ENCODE measurements around the gene UCK1. TPM values are rescaled to one million over a fixed set of nuclear protein-coding genes. Genes with fewer than 3 reads are reported as not detected.
"Not testable (repeated sequence)": the region's sequence is repeated elsewhere in the genome, so short reads cannot be mapped to it uniquely, and the experiment has no call there.

Gene UCK1
- total and polyA plus RNA-seq, 8 donors, result 9.9 to 143 (median 31.6) TPM

DNA sequence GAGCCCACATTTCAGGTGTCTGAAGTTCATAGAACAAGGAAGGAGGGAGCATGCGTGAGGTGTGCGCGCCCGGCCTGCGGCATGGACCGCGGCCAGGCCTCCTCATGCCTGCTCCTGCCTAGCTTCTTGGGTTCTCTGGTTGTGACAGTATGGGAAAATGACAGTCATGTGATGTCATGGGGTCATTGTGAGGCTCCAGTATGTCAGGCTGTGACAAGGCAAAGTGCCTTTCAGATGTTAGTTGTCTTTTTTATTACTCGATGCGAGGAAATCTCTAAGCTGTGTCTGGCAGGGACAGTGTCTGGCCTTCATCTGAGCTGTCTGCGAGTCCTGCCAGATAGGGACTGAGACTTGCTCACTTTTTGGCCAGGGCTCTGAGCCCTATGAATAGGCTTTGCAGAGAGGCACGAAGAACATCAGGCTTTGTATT is 13.3 kb downstream of the UCK1 start:
- WGBS, 5 donors, result 76 to 97% (median 93%) methylated on average over 11 of the region's 11 CpGs
- H3K27ac ChIP-seq, result peak overlapping the region in 3 of 5 donors; percentile 23 to 65 (median 27)
- TF ChIP-seq POLR2A (IDR thresholded peaks at IDR 0.05) (no peak), POLR2AphosphoS5 (IDR thresholded peaks at IDR 0.05) (peak in 1 of 3 donors; percentile 75)
- intact Hi-C loops (cut with DNase I; ENCODE audit: low total_unique reads), result no loop called here
- no peaks in the 10 kb centered on the region for H3K27me3 ChIP-seq
- H3K4me3 ChIP-seq, result no peak overlapping the region
- H3K9me3 ChIP-seq, result no peaks in the 10 kb centered on the region
- DNase-seq, result peak in 1 of 2 donors; percentile 39
- peaks cover 67 to 100% (median 99%) of the 10 kb centered on the region in 4 donors for H3K36me3 ChIP-seq
- peaks cover 0 to 13% (median 0%) of the 10 kb centered on the region in 4 donors for H3K4me1 ChIP-seq

- H3K4me1 ChIP-seq, result peaks cover 0 to 13% (median 0%) of the 10 kb centered on the region in 4 donors
- 93 to 98% (median 96%) methylated on average over 9 of the region's 9 CpGs for WGBS, 5 donors
- intact Hi-C loops (cut with DNase I; ENCODE audit: low total_unique reads), result no loop called here
- TF ChIP-seq POLR2A (IDR thresholded peaks at IDR 0.05), result no peak
- H3K27me3 ChIP-seq, result no peaks in the 10 kb centered on the region
- no peaks in the 10 kb centered on the region for H3K9me3 ChIP-seq
- peaks cover 59 to 100% (median 99%) of the 10 kb centered on the region in 4 donors for H3K36me3 ChIP-seq
- no peak for DNase-seq
- H3K4me3 ChIP-seq, result no peak overlapping the region
- peak overlapping the region in 1 of 5 donors; percentile 65 for H3K27ac ChIP-seq
These were observed 14.1 kb downstream of the UCK1 start for GRCh38 chr9:131516930-131517329.

GRCh38 chr9:131516100-131516499 is 15.0 kb downstream of the UCK1 start:
- Histone ChIP-seq H3K4me1 (peaks cover 0 to 13% (median 4%) of the 10 kb centered on the region in 4 donors), H3K27me3 (no peaks in the 10 kb centered on the region), H3K36me3 (peaks cover 53 to 100% (median 99%) of the 10 kb centered on the region in 4 donors), H3K9me3 (no peaks in the 10 kb centered on the region), H3K4me3 (no peak overlapping the region), H3K27ac (no peak overlapping the region)
- no peak for TF ChIP-seq POLR2A (IDR thresholded peaks at IDR 0.05)
- no peak for TF ChIP-seq POLR2AphosphoS5 (IDR thresholded peaks at IDR 0.05)
- no peak for TF ChIP-seq CTCF (IDR thresholded peaks at IDR 0.05)
- no peak for TF ChIP-seq EP300 (IDR thresholded peaks at IDR 0.05)
- WGBS, 5 donors, result 79 to 91% (median 83%) methylated on average over 6 to 15 of the region's 15 CpGs
- intact Hi-C loops (cut with DNase I; ENCODE audit: low total_unique reads), result no loop called here
- DNase-seq, result no peak

GRCh38 chr9:131515559-131516031 is 15.5 kb downstream of the UCK1 start:
- H3K4me1 ChIP-seq, result peaks cover 0 to 13% (median 4%) of the 10 kb centered on the region in 4 donors
- intact Hi-C loops (cut with DNase I; ENCODE audit: low total_unique reads); DNase-seq; H3K4me3 ChIP-seq; H3K27me3 ChIP-seq; H3K9me3 ChIP-seq; H3K27ac ChIP-seq: not testable (repeated sequence)
- WGBS, 5 donors, result 80 to 88% (median 84%) methylated on average over 7 to 12 of the region's 12 CpGs
- peaks cover 53 to 100% (median 99%) of the 10 kb centered on the region in 4 donors for H3K36me3 ChIP-seq

DNA sequence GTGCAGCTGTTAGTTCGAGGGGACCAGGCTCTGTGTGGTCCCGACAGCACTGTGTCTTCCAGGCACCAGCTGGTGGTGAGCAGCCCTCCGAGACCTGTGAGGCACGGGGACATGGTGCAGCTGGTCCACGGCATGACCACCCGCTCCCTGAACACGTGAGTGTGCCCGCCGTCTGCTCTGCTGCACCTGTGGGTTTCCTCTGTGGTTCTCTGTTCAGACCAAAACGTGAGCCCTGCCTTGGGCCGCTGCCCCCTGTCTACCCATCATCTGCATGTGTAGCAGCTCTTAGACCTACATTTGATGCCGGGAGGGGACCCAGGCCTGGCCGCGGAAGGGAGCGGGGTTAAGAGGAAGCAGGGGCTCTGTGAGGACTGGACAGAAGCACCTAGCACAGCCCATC is 17.9 kb downstream of the UCK1 start:
- no peak for DNase-seq
- Histone ChIP-seq H3K36me3 (peaks cover 34 to 95% (median 95%) of the 10 kb centered on the region in 4 donors), H3K4me1 (peaks cover 0 to 9% (median 4%) of the 10 kb centered on the region in 4 donors), H3K27me3 (no peaks in the 10 kb centered on the region), H3K4me3 (no peak overlapping the region), H3K27ac (no peak overlapping the region), H3K9me3 (no peaks in the 10 kb centered on the region)
- TF ChIP-seq POLR2A (IDR thresholded peaks at IDR 0.05), result no peak
- no peak for TF ChIP-seq EP300 (IDR thresholded peaks at IDR 0.05)
- WGBS, 5 donors, result 89 to 95% (median 91%) methylated on average over 15 of the region's 15 CpGs
- intact Hi-C loops (cut with DNase I; ENCODE audit: low total_unique reads), result no loop called here

DNA sequence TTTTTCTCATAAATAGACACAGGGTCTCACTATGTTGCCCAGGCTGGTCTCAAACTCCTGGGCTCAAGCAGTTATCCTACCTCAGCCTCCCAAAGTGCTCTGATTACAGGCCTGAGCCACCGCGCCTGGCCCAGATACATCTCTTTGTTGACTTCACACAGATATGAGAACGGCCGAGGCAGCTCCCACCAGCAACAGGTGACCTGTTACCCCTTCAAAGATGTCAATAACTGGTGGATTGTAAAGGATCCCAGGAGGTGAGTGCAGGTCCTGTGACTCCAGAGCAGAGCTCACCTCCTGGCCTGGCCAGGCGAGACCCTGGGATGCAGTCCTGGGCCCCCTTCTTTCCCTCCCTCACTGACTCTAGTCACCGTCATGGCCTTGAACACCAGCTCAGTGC is 19.2 kb downstream of the UCK1 start:
- WGBS, 5 donors, result 70 to 90% (median 79%) methylated on average over 5 to 6 of the region's 6 CpGs
- peaks cover 31 to 95% (median 91%) of the 10 kb centered on the region in 4 donors for H3K36me3 ChIP-seq
- intact Hi-C loops (cut with DNase I; ENCODE audit: low total_unique reads), result no loop called here

More for the DNA sequence above, 19.2 kb downstream of the UCK1 start:
- Histone ChIP-seq H3K4me3 (no peak overlapping the region), H3K4me1 (peaks cover 0 to 8% (median 0%) of the 10 kb centered on the region in 4 donors), H3K27me3 (no peaks in the 10 kb centered on the region), H3K27ac (no peak overlapping the region), H3K9me3 (no peaks in the 10 kb centered on the region)
- no peak for TF ChIP-seq EP300 (IDR thresholded peaks at IDR 0.05)
- TF ChIP-seq CTCF (IDR thresholded peaks at IDR 0.05), result no peak
- no peak for TF ChIP-seq POLR2AphosphoS5 (IDR thresholded peaks at IDR 0.05)
- no peak for TF ChIP-seq POLR2A (IDR thresholded peaks at IDR 0.05)
- no peak for DNase-seq

Data from stomach (tissue), 9 donors.